Neuronal stem cell (in vitro differentiated cells): ENCODE results near the gene ZG16. TPM values are rescaled to one million over a fixed set of nuclear protein-coding genes. Genes with fewer than 3 reads are reported as not detected.

Source experiments
- small RNA-seq: library from polyadenylated mRNA; stranded (forward); fragments of <200 nt; extraction: miRNeasy Mini kit (QIAGEN cat#:217004); gene quantifications from one replicate; pipeline ENCODE3, GENCODE V24; 2013; ENCODE audit not compliant: insufficient read depth

ZG16 gene

Small RNA genes within 50 kb of the gene (small RNA-seq; reads per million reads assigned to genes)
- gene AC009133.6 (not detected), gene AC120114.4 (not detected)
